ENCODE data around the gene CCL24. TPM values are rescaled to one million over a fixed set of nuclear protein-coding genes. Genes with fewer than 3 reads are reported as not detected.

The CCL24 gene
- total and polyA plus RNA-seq, 2 donors (not counting 3 experiments of a cell fraction or from before 2014, with no cell fraction given): not detected

DNA sequence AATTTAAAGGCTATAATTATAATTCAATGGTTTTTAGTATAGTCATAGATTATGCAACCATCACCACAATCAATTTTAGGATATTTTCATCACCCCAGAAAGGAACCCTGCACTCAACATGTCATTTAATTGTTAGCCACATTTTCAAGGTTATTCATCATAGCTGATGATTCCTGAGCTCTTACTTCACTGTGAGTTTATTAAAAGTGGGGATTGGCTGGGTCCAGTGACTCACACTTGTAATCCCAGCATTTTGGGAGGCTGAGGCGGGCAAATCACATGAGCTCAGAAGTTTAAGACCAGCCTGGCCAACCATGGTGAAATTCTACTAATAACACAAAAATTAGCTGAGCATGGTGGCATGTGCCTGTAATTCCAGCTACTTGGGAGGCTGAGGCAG is 42.4 kb downstream of the CCL24 start:
- Histone ChIP-seq H3K36me3 (ENCODE audit: control insufficient read depth in 2 of 2, extremely low read depth in 1 of 2, insufficient read depth in 2 of 2, low read length in 2 of 2) (no peaks in the 10 kb centered on the region), H4K20me1 (replicated peaks; ENCODE audit: control insufficient read depth, extremely low read depth, insufficient read depth, low read length) (no peaks in the 10 kb centered on the region), H3K27me3 (ENCODE audit: control insufficient read depth in 2 of 2, insufficient read depth in 2 of 2, low read length in 2 of 2) (peaks cover 0 to 2% of the 10 kb centered on the region in 2 experiments), H3K4me1 (ENCODE audit: control insufficient read depth, extremely low read depth, insufficient read depth, low read length) (no peaks in the 10 kb centered on the region), H3K9me3 (replicated peaks; ENCODE audit: control insufficient read depth, insufficient read depth, low read length) (no peaks in the 10 kb centered on the region), H2AFZ (ENCODE audit: low read depth, low read length) (no peak overlapping the region), H3K4me3 (replicated peaks in 1 of 3; ENCODE audit: insufficient read depth in 1 of 3, low read depth in 1 of 3, low read length in 3 of 3) (no peak overlapping the region), H3K4me2 (ENCODE audit: insufficient read depth, low read length) (no peak overlapping the region), H3K9me1 (replicated peaks; ENCODE audit: control insufficient read depth, extremely low read depth, insufficient read depth, low read length) (no peaks in the 10 kb centered on the region), H3K79me2 (ENCODE audit: control insufficient read depth, insufficient read depth, low read length) (no peaks in the 10 kb centered on the region), H3K9ac (replicated peaks; ENCODE audit: extremely low read depth, insufficient read depth, low read length) (no peak overlapping the region), H3K27ac (ENCODE audit: insufficient read depth, low read depth, low read length) (no peak overlapping the region)
- POLR2A ChIA-PET: no interaction called here
- CTCF ChIA-PET: interaction anchor here (0.6 to 1.8 kb wide), 4 partner anchors 9 to 15 kb away, joined by 3 to 12 read pairs (median 4); no protein-coding TSS in a partner anchor
- TF ChIP-seq JUN (IDR thresholded peaks at IDR 0.05; ENCODE audit: borderline replicate concordance, insufficient read depth, insufficient read length, low read depth) (no peak), POLR2A (IDR thresholded peaks at IDR 0.05; ENCODE audit: low read depth, low read length) (no peak), POLR2AphosphoS5 (IDR thresholded peaks at IDR 0.05; ENCODE audit: insufficient read depth, low read depth, low read length) (no peak), EZH2 (IDR thresholded peaks at IDR 0.05; ENCODE audit: borderline replicate concordance, low read depth, low read length, severe bottlenecking) (no peak), GATA2 (IDR thresholded peaks at IDR 0.05; ENCODE audit: insufficient read depth, insufficient read length, low read depth, low read length) (no peak), FOS (IDR thresholded peaks at IDR 0.05; ENCODE audit: borderline replicate concordance, insufficient read depth, low read length) (no peak)
- TF ChIP-seq, protein P1, sequence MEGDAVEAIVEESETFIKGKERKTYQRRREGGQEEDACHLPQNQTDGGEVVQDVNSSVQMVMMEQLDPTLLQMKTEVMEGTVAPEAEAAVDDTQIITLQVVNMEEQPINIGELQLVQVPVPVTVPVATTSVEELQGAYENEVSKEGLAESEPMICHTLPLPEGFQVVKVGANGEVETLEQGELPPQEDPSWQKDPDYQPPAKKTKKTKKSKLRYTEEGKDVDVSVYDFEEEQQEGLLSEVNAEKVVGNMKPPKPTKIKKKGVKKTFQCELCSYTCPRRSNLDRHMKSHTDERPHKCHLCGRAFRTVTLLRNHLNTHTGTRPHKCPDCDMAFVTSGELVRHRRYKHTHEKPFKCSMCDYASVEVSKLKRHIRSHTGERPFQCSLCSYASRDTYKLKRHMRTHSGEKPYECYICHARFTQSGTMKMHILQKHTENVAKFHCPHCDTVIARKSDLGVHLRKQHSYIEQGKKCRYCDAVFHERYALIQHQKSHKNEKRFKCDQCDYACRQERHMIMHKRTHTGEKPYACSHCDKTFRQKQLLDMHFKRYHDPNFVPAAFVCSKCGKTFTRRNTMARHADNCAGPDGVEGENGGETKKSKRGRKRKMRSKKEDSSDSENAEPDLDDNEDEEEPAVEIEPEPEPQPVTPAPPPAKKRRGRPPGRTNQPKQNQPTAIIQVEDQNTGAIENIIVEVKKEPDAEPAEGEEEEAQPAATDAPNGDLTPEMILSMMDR (IDR thresholded peaks at IDR 0.05; ENCODE audit: extremely low read depth in 1 of 2, insufficient read depth in 1 of 2, low read depth in 1 of 2, low read length in 2 of 2): no peak
- TF ChIP-seq, protein P2, sequence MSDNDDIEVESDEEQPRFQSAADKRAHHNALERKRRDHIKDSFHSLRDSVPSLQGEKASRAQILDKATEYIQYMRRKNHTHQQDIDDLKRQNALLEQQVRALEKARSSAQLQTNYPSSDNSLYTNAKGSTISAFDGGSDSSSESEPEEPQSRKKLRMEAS (IDR thresholded peaks at IDR 0.05; ENCODE audit: insufficient read depth, insufficient read length): no peak
- dilution Hi-C loops (cut with MboI; ENCODE audit: extremely low pct_ligation_motif_present, low sequenced_read_pairs) (no loop called here), intact Hi-C loops (cut with micrococcal nuclease) (no loop called here)
- no peak for DNase-seq (ENCODE audit: low read depth, low spot score)
- no TSS peak for BruUV-seq (replicated peaks)
- no peak for FAIRE-seq

Measured in endothelial cell of umbilical vein (primary cell).